DMS114 treated with DMSO at 0.1 percent for 48 hours (cell line): ENCODE data around the gene PRLH.
"Not testable (repeated sequence)": the region's sequence is repeated elsewhere in the genome, so short reads cannot be mapped to it uniquely, and the experiment has no call there.

Source experiments
- DNase-seq: peaks from one replicate; lab custom pipeline; 2025; ENCODE audit not compliant: unreplicated experiment; lab: John Stamatoyannopoulos, UW

Gene PRLH

DNA sequence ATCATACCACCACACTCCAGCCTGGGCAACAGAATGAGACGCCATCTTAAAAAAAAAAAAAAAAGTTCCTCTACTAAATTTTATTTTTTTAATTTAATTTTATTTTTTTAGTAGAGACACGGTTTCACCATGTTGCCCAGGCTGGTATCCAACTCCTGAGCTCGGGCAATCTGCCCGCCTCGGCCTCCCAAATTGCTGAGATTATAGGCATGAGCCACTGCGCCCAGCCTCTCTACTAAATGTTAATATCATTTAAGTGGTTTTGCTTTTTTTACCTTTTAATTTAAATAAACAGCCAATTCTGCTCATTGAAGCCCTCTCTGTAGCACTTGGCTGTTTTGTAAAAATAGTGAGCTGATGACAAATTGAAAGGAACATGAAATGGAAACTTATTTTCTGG lies 15.0 kb downstream of the PRLH start:
- no peak for DNase-seq

DNA sequence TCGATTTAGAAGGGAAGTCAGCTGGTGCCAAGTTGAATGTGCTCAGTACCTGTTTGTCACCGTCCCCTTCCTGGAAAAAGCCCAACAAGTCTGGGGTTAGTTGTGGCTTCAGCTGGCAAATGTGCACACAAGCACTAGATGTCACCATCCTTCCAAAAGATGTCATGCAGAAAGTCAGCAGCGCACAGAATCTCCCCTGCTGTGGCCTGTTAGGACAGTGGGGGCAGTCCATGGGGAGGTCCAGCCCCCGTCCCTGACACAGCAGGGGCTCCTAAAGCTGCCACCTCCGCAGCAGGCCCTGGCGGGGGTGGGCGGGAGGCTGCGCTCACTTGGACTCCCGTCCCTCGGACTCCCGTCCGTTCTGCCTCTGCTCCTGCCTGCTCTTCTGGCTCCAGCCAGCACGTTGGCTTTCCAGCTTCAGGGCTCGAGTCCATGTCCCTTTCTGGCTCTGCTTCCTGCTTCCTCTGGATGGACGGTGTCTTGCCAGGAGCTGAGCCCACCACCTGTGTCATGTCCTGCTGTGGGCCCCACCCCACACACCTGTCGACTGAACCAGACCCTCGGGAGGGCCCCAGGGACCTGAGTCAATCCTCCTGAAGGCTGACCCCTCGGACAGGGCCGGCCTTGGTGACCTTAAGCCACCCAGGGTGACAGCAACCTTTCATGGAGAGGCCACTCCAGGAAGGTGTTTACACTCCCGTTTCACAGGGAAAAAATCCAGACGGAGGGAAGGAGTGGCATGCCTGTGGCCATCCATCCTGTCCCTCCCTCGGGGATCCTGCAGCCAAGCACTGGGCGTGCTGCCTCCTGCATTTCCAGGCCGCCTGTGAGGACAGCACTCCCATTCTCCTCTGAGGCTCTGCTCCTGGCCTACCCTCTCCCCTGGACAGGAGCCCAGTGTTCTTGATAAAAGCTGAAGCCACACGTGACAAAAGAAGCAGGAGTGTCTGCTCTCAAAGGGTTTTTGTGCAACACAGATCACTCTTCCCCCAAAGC lies 15.7 kb downstream of the PRLH start:
- peak; percentile 37 for DNase-seq

DNA sequence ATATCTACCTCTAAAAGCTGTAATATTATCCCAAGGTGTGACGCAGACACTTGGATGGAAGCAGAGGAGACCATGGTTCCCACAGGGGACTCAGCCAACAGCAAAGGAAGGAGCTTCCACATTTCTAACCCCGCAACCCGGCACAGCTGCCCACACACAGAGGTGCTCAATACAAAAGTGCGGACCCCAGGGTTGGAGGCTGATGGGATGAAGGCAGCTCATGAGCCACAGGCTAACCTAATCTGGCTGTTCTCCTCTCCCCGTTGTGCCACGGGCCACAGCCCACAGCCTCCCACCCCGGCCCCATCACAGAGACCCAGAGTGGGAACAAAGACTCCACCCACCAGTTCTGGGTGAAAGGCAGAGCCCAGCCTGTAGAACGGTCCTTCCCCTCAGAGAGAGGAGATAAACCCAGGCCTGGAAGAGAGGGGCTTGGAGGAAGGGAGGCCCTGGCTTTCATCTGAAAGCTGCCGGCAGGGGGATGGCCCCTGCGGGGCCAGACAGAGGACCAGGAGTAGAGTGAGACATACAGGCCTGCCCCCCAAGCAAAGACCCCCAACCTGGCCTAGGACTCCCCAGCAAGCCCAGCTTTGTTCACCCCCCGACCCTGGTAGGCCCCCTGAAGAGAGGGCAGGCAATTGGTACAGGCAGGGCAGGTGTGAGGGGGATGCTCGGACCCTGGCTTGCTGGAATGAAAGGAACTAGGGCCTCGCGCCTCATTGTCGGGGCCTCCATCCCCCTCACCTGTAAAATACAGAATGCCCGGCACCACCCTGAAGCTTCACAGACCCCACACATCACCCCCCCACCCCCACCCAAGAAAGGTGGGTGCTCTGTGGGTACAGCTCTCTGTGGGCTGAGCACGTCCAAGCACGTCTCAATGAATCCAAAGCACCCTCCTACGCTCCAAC lies 17.3 kb downstream of the PRLH start:
- DNase-seq = no peak

DNA sequence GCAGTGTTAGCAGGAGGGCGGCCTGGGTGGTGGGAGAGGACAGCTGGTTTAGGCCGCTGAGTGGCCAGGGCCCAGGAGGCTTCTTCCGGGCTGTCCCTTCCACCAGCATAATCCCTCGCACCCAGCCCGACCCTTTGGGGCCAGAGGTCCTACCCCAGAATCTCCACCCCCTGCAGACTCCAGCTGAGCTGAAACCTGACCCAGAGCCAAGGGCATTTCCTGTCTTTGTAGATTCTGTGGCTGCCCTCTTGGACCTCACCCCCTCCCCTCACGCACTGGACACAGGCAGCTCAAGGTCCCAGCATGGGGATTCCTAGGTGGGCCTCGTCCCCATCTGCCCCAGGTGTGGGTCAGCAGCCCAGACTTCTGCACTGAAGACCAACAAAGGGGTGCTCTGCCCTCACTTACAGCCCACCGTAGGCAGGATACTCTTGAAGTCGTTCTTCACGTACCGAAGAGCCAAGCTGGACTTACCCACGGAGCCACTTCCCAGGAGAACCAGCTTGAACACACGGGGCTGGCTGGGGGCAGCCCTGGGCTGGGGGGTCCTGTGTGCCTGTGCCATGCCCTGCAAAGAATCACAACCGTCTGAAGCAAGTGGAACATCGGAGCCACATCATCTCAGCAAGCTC lies 19.3 kb downstream of the PRLH start:
- DNase-seq = no peak

DNA sequence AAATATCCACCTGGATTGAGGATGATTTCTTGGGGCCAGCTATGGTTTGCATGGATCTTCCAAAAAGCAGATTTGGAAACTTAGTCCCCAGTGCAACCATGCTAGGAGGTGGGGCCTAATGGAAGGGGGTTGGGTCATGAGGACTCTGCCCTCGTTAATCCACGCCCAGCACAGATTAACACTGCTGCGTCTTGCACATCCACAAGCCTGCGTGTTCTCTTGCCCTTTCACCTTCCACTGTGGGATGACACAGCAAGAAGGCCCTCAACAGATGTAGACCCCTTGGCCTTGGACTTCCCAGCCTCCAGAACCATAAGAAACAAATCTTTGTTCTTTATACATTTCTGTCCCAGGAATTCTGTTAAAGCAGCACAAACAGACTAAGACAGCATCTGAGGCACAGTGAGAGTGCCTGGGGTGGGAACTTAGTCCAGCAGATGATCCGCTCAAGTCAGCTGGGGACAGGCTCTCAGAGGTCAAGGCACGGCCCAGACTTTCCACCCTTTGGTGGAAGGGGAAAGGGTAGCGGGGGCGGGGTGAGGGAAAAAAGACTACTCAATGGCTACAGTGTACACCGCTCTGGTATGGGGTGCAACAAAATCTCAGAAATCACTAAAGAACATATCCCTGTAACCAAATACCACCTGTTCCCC lies 21.8 kb downstream of the PRLH start:
- no peak for DNase-seq

DNA sequence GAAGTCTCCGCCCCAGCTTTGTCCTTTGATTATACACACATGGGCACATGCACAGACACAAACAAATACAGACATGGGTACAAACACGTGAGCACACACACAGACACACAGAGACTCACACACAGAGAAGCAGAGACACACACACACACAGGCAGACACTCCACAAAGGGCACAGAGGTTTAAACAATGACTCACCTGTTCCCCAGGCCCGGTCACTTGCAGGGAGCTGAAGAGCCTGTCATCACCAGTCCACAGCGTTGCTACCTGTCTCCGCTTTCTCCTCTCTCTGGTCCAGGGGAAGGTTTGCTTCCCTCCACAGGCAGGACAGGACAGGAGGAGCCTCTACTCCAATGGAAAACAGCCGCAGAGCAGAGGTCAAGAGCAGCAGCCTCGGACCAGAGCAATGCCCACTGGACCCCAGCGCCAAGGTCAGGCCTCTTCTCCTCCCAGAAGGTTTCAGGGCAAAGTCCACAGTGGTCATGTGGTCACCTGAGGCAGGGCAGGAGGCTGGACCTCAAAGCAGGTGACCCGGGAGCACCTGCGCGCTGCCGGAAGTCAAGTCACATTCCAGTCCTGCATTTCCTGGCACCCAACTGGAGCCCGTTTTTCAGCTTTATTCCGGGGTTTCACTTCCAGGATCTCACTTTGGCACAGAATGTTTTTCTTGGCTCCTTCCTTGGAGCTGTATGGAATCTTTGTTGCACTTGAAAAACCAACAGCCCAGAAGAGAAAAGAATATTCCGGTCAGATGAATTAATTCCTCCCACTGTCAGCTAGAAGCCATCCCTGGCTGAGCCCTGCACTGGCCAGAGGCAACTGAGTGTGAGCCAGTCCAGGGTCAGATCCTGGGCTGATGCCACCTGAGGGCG lies 24.1 kb downstream of the PRLH start, which contains the start of gene RAB17:
TSS of gene RAB17 (minus strand) at position 463 of the 869 bp plus-strand sequence. CDS start 4,580 bp downstream, outside the sequence.
- DNase-seq = no peak

DNA sequence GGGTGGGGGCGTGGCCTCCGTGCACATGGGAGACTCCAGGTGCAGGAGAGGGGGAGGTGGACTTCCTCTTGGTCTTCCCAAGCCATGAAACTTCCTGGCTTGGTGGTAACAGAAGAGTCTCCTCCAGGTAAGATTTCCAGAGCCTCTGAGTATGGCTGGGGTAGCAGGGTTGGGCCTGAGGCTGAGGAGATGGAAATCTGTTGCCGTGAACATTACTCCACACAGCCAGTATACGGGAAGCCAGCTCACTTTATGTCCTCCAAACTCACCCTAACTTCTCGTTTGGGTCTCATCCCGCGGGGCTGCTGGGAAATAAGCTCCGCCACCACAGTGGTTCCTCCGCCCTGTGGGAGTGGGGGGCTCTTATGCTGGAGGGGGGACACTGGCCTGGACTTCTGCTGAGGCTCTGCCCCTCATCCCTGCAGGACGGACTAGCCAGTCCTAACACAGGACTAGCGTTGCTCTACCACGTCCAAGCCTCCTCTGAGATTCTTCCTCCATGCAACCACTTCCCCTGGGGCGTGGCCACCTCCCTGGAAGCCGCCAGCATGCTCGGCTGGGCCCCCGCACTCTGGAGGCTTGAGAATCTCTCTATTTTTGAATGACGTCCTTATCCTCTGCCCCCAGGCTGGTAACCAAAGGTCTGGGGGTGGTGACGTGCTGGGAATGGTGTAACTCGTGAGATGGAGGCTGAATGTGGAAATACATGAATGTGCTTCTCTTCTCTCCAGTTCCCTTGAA lies 24.9 kb downstream of the PRLH start:
- DNase-seq = no peak

DNA sequence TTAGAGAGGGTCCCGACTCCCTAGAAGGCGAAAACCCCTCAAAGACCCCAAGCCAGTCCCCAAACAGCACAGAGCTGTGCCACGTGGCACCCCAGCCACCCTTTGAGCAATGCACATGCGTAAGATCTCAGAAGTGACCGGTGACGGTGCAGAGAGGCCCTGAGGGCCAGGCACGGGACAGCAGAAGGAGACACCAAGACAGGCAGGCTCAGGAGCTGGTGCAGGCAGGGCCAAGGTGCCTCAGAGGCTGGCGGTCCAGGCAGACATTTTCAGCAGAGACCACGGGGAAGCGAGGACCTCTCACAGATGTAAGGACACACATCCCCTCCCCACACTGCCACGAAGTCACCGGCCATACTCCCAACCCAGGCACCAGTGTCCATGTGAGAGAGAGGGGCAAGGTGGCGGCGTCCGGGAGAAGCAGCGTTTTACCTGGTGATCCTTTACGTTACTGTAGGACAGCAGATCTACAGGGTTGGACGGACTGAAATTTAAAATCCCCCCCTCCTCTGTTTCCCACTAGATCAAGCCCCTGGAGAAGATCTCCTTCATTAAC lies 26.1 kb downstream of the PRLH start:
- DNase-seq = no peak

DNA sequence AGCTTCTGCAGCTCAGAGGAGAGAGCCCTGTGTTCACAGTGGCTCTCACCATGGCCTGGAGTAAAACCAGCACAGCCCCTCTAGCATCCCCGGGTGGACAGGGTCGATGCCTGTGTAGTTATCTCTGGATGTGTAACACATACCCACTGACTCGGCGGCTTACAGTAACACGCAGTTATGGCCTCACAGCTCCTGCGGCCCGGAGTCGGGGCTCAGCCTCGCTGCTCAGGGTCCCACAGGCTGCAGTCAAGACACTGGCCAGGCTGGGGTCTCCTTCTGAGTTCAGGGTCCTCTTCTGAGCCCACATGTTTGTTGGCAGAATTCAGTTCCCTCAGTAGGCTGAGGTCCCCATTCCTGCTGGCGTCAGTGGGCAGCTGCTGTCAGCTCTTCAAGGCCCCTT lies 26.7 kb downstream of the PRLH start:
- no peak for DNase-seq

DNA sequence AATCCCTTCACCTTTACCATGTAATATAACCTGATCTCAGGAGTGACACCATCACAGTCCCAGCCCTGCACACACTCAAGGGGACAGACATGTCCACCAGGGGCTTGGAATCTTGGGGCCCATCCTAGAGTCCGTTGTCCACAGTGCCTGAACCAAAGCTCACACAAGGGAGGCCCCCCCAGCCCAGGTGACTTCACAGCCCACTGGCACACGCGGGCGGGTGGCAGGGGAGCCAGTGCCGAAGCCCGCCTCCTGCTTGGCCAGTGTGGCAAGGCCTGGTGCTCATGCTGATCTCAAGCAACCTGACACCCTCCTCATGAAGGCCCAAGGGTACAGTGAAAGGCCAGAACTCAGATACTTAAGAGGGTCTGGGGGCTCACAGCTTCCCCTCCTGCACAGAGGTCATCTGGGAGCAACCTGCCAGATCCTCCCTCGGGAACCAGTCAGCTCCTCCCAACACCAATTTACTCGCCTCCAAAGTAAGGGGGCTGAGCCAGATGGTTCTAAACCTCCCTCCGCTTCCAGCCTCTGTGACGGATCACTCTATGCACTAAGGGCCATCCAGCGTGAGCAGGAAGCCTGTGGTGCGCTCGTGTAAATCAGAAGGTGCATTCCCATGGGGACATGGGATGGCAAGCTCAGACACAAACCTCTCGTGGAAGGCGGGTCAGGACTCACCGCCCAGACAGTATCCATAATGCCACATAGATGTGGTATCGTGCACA lies 27.4 kb downstream of the PRLH start:
- DNase-seq = no peak

DNA sequence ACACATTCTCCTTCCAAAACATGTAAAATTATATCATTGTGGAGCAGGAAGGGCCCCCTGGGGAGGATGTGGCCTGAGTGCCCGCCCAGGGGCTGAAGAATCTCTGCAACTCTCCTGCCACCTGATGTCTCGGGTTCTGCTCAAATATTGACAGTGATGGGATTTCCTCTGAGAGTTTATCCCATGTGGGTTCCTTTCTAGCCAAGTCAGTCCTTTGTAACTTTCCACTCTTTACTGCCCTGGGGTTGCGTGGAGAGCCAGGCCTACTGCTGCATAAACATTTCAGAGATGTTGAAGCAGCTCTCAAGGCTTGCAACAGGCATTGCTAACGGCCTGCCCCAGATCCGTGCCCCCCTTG lies 28.1 kb downstream of the PRLH start:
- DNase-seq = no peak

DNA sequence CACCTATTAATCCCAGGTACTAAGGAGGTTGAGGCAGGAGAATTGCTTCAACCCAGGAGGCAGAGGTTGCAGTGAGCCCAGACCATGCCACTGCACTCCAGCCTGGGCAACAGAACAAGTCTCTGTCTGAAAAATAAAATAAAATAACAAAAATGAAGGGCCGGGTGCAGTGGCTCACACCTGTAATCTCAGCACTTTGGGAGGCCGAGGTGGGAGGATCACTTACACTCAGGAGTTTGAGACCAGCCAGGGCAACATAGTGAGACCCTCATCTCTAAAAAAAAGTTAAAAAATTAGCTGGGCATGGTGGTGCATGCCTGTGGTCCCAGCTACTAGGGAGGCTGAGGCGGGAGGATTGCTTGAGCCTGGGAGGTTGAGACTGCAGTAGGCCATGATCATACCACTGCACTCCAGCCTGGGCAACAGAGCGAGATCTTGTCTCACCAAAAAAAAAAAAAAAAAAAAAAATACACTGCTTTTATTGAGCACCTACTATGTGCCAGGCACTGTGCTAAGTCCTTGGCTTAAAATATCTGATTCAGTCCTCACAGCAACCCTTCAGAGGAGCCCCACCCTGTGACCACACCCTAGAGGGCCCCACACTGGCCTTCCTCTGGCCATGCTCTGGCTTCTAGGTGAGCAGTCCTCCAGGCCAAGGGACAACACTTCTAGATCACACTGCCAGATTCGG lies 29.6 kb downstream of the PRLH start:
- DNase-seq = not testable (repeated sequence)

DNA sequence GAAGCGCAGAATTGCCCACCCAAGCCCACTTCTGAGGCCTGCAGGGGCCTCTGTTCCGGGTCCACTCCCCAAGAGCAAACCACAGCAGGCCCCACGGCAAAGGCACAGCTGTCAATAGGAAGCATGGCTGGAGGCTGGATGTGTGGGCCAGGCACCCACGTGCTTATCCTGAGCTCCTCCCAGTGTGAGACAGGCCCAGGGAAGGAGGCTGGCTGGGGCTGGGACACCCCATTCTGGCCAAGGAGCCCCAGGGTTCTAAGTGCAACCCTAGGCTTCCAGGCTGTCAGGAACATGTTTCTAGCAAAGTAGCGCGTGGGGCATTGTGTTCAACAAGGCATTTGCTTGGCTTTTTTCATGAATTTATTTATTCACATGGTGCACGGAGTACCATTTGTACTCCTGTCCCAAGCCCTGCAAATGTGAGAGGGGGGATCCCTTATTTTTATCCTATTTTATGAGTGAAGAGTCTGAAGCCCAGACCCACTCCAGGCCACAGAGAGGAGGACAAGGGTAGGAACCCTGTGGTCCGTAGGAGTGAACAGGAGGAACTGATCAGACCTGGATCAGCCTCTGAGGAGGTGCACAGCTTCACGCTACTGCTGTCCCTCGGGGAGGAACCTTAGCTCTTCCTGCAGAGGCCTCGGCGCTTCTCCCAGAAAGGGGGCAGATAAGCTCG lies 30.3 kb downstream of the PRLH start:
- DNase-seq = no peak

DNA sequence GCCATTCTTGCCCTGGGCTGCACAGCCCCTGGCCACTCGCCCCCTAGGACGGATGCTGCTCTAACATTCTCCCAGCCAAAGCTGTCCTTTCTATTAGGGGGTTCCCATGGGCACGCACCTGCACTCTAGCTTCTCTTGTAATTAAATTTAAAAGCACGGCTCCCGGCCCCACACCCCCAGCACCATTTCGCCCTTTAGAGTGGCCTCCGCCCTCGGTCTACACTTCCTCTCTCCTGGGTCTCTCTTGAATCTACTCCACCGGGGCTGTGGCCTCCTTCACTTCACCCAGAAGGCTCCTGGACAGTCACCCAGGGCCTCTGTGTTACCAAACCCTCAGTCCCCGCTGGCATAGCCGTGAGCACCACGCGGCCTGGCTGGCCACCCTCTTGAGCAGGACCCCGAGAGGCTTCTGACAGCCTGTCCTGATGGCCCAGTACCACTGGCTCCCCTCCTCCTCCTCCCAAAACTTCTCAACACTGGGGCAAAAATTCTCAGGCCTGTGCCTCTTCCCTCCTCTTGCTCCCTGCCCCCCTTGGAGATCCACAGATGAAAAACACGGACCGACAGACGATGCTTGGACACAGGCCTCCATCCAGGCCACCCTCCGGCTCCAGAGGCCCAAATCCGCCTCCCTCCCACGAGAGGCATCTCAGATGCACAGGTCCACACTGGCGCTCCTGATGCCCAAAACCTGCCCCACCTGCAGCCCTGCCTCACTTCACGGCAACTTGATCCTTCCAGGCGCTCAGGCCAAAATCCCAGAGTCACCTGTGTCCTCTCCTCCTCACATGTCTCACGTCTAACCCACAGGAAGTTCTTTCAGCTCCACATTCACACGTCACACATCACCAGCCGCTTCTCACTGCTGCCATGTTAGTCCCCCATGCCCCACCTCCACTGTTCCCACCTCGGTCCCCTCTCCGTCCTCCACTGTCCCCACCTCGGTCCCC lies 31.1 kb downstream of the PRLH start:
- DNase-seq = no peak

DNA sequence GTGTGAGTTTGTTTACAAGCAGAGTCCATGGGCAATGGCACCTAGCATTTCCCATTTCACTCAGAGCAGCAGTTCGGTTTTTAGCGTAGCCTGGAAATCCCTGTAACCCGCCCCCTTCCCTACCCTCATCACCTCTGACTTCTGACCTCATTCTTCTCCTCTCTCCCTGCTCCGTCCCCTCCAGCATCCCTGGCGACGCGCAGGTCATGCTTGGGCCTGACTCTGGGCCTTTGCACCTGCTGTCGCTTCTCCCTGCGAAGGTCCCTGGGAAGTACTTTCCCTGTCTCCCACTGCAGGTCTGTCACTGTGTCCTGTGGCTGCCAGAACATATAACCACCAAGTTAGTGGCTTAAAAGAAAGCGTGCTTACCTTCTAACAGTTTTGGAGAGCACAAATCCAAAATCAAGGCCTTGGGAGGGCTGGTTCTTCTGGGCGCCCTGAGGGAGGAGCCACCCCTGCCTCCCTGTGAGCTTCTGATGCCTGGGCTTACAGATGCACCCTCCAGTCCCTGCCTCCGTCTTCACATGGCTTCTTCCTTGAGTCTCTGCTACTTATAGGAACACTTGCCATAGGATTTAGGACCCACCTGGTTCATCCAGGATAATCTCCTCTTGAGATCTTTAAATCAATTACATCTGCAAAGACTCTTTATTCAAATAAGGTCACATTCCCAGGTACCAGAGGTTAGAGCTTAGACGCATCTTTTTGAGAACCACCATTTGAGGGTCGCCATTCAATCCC lies 32.3 kb downstream of the PRLH start:
- no peak for DNase-seq
